SK-N-MC (cell line): ENCODE measurements around the gene TRMT112.

Experiments used
- DNase-seq: peaks from one replicate; pipeline ENCODE4 v3.0.0-alpha.2; 2011; ENCODE audit warnings: low read depth, low spot score
- H3K27ac ChIP-seq: fragments of 200-600 bp; sonication (generic); 2 replicates; pipeline ENCODE4 v1.5.1; 2016; ENCODE audit warnings: mixed run types
- H3K36me3 ChIP-seq: fragments of 200-600 bp; sonication (generic); 2 replicates; pipeline ENCODE4 v1.6.1; 2017; ENCODE audit warnings: antibody characterized with exemption, low read length, mixed read lengths; ENCODE audit not compliant: insufficient read depth
- H3K4me3 ChIP-seq: fragments of 200-600 bp; sonication (generic); 2 replicates; pipeline ENCODE4 v1.5.1; 2016
- H3K9ac ChIP-seq: fragments of 200-600 bp; sonication (generic); 2 replicates; pipeline ENCODE4 v1.8.0; 2017; ENCODE audit warnings: mixed run types, mixed read lengths; ENCODE audit not compliant: insufficient read length
- H3K9me3 ChIP-seq: fragments of 200-600 bp; sonication (generic); 2 replicates; pipeline ENCODE4 v1.6.1; 2017; ENCODE audit warnings: low read depth, mild to moderate bottlenecking, antibody characterized with exemption, low read length, moderate library complexity, mixed read lengths
- EZH2 ChIP-seq: fragments of 200-600 bp; sonication (generic); IDR thresholded peaks from one replicate; pipeline ENCODE4 v1.6.1; 2017; ENCODE audit warnings: antibody characterized with exemption
- FOXP2 ChIP-seq: optimal IDR thresholded peaks from 2 replicates; pipeline ENCODE3; 2011; ENCODE audit warnings: mild to moderate bottlenecking, moderate library complexity; ENCODE audit not compliant: insufficient read depth; ENCODE audit errors: extremely low read length, control extremely low read depth
- POLR2AphosphoS5 ChIP-seq: IDR thresholded peaks from 2 replicates; pipeline ENCODE4 v1.6.1; 2012; ENCODE audit warnings: mild to moderate bottlenecking, low read depth, low read length, borderline replicate concordance

The TRMT112 gene

GRCh38 chr11:64292460-64293254 lies 24.7 kb downstream of the TRMT112 start:
- Histone ChIP-seq H3K9me3 (no peaks in the 10 kb centered on the region), H3K27ac (no peak overlapping the region), H3K9ac (no peak overlapping the region), H3K4me3 (peak overlapping the region; percentile 56), H3K36me3 (no peaks in the 10 kb centered on the region)
- no peak for TF ChIP-seq FOXP2
- TF ChIP-seq POLR2AphosphoS5: no peak
- TF ChIP-seq EZH2: no peak
- no peak for DNase-seq

- no peak for TF ChIP-seq POLR2AphosphoS5
- Histone ChIP-seq H3K36me3 (no peaks in the 10 kb centered on the region), H3K27ac (no peak overlapping the region), H3K4me3 (peak overlapping the region; percentile 56), H3K9me3 (no peaks in the 10 kb centered on the region), H3K9ac (no peak overlapping the region)
- no peak for DNase-seq
Observed at GRCh38 chr11:64291752-64292459, 25.5 kb downstream of the TRMT112 start.

- no peak within 1 kb of the TSS for H3K9ac ChIP-seq
- no peaks in the 10 kb centered on the region for H3K36me3 ChIP-seq
- peak within 1 kb of the TSS; percentile 56 for H3K4me3 ChIP-seq
- TF ChIP-seq POLR2AphosphoS5 (no peak), EZH2 (no peak), FOXP2 (no peak)
- no peak within 1 kb of the TSS for H3K27ac ChIP-seq
- no peaks in the 10 kb centered on the region for H3K9me3 ChIP-seq
- no peak for DNase-seq
Observed at GRCh38 chr11:64291262-64291751, 26.1 kb downstream of the TRMT112 start, which contains the start of gene KCNK4. Gene KCNK4, plus strand, starts transcription at chr11:64291302. Its CDS starts 1,717 bp downstream, at chr11:64293019.

GRCh38 chr11:64290352-64291261 lies 26.8 kb downstream of the TRMT112 start:
- no peaks in the 10 kb centered on the region for H3K9me3 ChIP-seq
- no peak overlapping the region for H3K4me3 ChIP-seq
- no peaks in the 10 kb centered on the region for H3K36me3 ChIP-seq
- H3K9ac ChIP-seq: no peak overlapping the region
- TF ChIP-seq FOXP2: no peak
- TF ChIP-seq EZH2: no peak
- no peak for TF ChIP-seq POLR2AphosphoS5
- H3K27ac ChIP-seq: no peak overlapping the region
- DNase-seq: no peak

GRCh38 chr11:64289002-64289564 lies 28.3 kb downstream of the TRMT112 start:
- Histone ChIP-seq H3K4me3 (no peak overlapping the region), H3K9me3 (no peaks in the 10 kb centered on the region), H3K9ac (no peak overlapping the region), H3K36me3 (no peaks in the 10 kb centered on the region), H3K27ac (no peak overlapping the region)
- TF ChIP-seq EZH2 (no peak), POLR2AphosphoS5 (no peak), FOXP2 (no peak)
- no peak for DNase-seq

- Histone ChIP-seq H3K9ac (no peak overlapping the region), H3K4me3 (no peak overlapping the region), H3K27ac (no peak overlapping the region), H3K9me3 (no peaks in the 10 kb centered on the region), H3K36me3 (no peaks in the 10 kb centered on the region)
- TF ChIP-seq POLR2AphosphoS5: no peak
- TF ChIP-seq EZH2: no peak
- no peak for TF ChIP-seq FOXP2
- DNase-seq: no peak
Observed at GRCh38 chr11:64288353-64288750, 29.0 kb downstream of the TRMT112 start.

GRCh38 chr11:64287676-64288352 lies 29.5 kb downstream of the TRMT112 start:
- Histone ChIP-seq H3K36me3 (no peaks in the 10 kb centered on the region), H3K27ac (no peak overlapping the region), H3K4me3 (no peak overlapping the region), H3K9ac (no peak overlapping the region), H3K9me3 (no peaks in the 10 kb centered on the region)
- no peak for DNase-seq
- TF ChIP-seq FOXP2: no peak
- no peak for TF ChIP-seq EZH2
- no peak for TF ChIP-seq POLR2AphosphoS5
